Right atrium auricular region (tissue), 2 donors: ENCODE measurements around the gene BMP7. TPM values are rescaled to one million over a fixed set of nuclear protein-coding genes. Genes with fewer than 3 reads are reported as not detected.

Experiments
- DNase-seq: peaks from one replicate; pipeline ENCODE4 v3.0.0-alpha.2; 2019; ENCODE audit warnings: low spot score
- H3K27ac ChIP-seq, 2 donors: fragments of 200-600 bp; sonication (generic); 1 replicate in 1 of 2; 2 replicates in 1 of 2; pipeline ENCODE4 v1.5.1; 2016 to 2019
- H3K27me3 ChIP-seq, 2 donors: fragments of 200-600 bp; sonication (generic); one replicate each; pipeline versions ENCODE4 v1.5.1 to v1.6.0; 2017 to 2019
- H3K36me3 ChIP-seq: fragments of 200-600 bp; sonication (generic); one replicate; pipeline ENCODE4 v1.5.1; 2016
- H3K4me1 ChIP-seq, 2 donors: fragments of 200-600 bp; sonication (generic); one replicate each; pipeline versions ENCODE4 v1.5.1 to v1.6.0; 2017 to 2019
- H3K4me3 ChIP-seq, 2 donors: fragments of 200-600 bp; sonication (generic); 1 replicate in 1 of 2; 2 replicates in 1 of 2; pipeline ENCODE4 v1.5.1; 2017 to 2019; ENCODE audit warnings: mild to moderate bottlenecking in 1 of 2, moderate library complexity in 1 of 2
- H3K9me3 ChIP-seq, 2 donors: fragments of 200-600 bp; sonication (generic); one replicate each; pipeline ENCODE4 v1.5.1; 2019
- total RNA-seq, 2 donors: library from RNA; depleted of rRNA; stranded (reverse); fragments of >200 nt; gene quantifications; one replicate each; pipeline ENCODE4 v1.1.0, GENCODE V29; 2016
- TF ChIP-seq, protein P1 (sequence below), 2 donors: fragments of 200-600 bp; sonication (generic); IDR thresholded peaks; one replicate each; pipeline ENCODE4 v1.5.1; 2019; ENCODE audit warnings: antibody characterized with exemption in 2 of 2

Gene BMP7
- total RNA-seq, 2 donors from 2014 or later = 15.1 to 23.0 TPM

DNA sequence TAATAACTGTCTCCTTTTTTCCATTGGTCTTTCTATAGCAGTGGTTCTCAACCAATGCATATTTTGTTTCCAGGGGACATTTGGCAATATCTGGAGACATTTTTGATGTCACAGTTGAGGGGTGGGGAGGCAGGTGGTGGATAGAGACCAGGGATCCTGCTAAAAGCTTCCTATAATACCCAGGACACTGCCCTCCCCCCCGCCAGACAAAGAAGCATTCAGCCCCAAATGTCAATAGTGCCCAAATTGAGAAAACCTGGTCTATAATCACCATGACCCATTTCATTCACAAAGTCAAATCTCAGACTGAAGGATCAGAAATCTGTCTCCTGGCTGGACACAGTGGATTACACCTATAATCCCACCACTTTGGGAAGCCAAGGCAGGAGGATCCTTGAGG is 128.8 kb downstream of the BMP7 start:
- DNase-seq = no peak
- no peaks in the 10 kb centered on the region for H3K27me3 ChIP-seq
- no peaks in the 10 kb centered on the region for H3K9me3 ChIP-seq
- no peaks in the 10 kb centered on the region for H3K4me1 ChIP-seq
- H3K27ac ChIP-seq = no peak overlapping the region
- no peaks in the 10 kb centered on the region for H3K36me3 ChIP-seq
- TF ChIP-seq, protein P1, sequence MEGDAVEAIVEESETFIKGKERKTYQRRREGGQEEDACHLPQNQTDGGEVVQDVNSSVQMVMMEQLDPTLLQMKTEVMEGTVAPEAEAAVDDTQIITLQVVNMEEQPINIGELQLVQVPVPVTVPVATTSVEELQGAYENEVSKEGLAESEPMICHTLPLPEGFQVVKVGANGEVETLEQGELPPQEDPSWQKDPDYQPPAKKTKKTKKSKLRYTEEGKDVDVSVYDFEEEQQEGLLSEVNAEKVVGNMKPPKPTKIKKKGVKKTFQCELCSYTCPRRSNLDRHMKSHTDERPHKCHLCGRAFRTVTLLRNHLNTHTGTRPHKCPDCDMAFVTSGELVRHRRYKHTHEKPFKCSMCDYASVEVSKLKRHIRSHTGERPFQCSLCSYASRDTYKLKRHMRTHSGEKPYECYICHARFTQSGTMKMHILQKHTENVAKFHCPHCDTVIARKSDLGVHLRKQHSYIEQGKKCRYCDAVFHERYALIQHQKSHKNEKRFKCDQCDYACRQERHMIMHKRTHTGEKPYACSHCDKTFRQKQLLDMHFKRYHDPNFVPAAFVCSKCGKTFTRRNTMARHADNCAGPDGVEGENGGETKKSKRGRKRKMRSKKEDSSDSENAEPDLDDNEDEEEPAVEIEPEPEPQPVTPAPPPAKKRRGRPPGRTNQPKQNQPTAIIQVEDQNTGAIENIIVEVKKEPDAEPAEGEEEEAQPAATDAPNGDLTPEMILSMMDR (IDR thresholded peaks at IDR 0.05) = no peak
- H3K4me3 ChIP-seq = no peak overlapping the region

DNA sequence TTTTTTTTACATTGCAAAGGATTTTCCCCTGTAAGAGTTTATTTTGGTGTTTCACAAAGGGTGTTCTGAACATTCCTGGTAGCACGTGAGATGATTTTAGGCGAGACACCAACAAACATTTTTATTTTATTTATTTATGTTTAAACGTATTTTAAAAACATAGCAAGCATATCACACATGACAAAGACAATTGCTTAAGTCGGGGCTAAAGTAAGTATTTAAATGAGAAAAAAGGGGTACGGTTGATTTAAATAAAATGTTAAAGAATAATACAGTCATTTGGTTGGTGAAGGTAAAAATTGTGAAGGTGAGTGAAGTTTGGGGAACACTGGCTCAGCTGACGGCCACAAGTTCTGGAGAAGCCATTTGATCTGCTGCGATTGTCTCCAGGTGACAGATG is 129.7 kb downstream of the BMP7 start:
- Histone ChIP-seq H3K4me3 (no peak overlapping the region), H3K4me1 (no peaks in the 10 kb centered on the region), H3K27me3 (no peaks in the 10 kb centered on the region), H3K9me3 (no peaks in the 10 kb centered on the region), H3K36me3 (no peaks in the 10 kb centered on the region), H3K27ac (no peak overlapping the region)
- no peak for DNase-seq
- TF ChIP-seq, protein P1 (IDR thresholded peaks at IDR 0.05) = no peak

DNA sequence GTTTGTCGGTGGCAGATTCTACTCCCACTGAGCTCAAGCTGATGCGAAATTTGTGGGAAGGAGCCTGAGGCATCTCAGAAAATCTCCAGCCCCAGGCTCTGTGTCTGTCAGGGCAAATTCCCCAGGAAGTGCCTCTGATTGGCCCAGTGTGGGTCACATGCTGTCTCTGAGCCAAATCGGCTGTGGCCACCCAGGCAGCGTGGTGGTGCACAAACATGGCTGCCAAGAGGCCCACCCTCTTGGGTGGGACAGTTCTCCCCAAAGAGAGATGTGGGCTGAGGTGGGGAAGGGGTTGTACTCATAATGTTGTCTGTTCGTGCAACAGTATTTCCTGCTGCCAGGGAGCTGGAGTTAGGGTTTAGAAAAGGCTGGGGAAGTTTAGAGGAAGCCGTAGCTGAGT is 130.6 kb downstream of the BMP7 start:
- Histone ChIP-seq H3K9me3 (no peaks in the 10 kb centered on the region), H3K36me3 (no peaks in the 10 kb centered on the region), H3K4me1 (no peaks in the 10 kb centered on the region), H3K4me3 (no peak overlapping the region), H3K27me3 (no peaks in the 10 kb centered on the region), H3K27ac (no peak overlapping the region)
- no peak for DNase-seq
- TF ChIP-seq, protein P1 (IDR thresholded peaks at IDR 0.05) = no peak

DNA sequence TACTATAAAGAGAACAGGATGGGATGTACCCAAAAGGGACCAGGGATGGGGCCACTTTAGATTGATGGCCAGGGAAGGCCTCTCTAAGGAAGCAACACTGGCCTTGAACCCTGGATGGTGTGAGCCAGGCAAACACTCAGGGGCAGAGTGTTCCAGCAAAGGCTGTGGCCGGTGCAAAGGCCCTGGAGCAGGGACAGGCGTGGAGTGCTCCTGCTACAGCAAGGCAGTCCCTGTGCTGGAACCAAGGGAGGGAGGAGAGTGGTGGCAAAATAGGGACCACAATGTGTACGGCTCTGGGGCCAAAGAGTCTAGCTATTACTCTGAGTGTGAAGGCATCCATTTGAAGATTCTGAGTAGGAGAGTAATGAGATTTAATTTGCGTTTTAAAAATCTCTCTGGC is 131.6 kb downstream of the BMP7 start:
- H3K27me3 ChIP-seq = no peaks in the 10 kb centered on the region
- no peaks in the 10 kb centered on the region for H3K9me3 ChIP-seq
- no peak for DNase-seq
- TF ChIP-seq, protein P1 (IDR thresholded peaks at IDR 0.05) = no peak
- no peaks in the 10 kb centered on the region for H3K4me1 ChIP-seq
- H3K4me3 ChIP-seq = no peak overlapping the region
- no peak overlapping the region for H3K27ac ChIP-seq
- no peaks in the 10 kb centered on the region for H3K36me3 ChIP-seq

DNA sequence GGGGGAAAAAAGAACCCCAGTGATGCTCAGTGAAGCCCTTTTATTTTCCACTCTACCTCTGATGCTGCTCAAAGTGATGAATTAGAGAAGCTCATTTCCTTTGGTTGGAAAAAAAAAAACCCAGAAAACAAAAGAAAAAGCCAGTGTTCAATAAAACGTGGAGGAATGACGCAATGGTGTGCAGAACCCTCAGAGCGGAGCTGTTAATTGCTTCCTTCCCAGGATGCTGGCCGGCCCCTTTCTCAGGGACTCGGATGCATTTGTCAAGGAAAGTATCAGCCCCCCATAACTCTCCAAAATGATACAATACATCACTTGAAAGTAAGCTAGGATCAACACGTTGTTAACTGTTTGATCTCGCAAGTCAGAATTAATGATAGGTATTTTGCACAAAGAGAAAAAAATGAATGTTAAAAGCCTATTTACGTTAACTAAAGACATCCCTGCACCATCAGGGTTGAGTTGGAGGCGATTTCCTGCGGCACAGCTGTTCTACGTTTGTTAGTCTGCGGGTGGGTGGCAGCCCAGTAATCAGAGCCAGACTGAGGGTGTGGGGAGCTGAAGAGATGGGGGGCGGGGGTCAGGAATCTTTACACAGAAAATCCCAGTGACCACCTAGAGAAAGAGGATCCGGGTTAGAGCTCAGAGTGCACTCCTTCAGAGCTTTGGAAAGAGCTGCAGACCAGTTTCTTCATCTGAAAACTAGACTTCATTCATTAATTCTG is 132.4 kb downstream of the BMP7 start:
- no peak for DNase-seq
- Histone ChIP-seq H3K4me1 (no peaks in the 10 kb centered on the region), H3K36me3 (no peaks in the 10 kb centered on the region), H3K9me3 (no peaks in the 10 kb centered on the region), H3K27me3 (no peaks in the 10 kb centered on the region), H3K27ac (no peak overlapping the region), H3K4me3 (no peak overlapping the region)
- TF ChIP-seq, protein P1 (IDR thresholded peaks at IDR 0.05) = no peak
